HPDE6-E6E7 (cell line): ENCODE measurements around the gene SLMAP.

Source experiments
- DNase-seq: peaks from one replicate; pipeline ENCODE4 v3.0.0; 2011; ENCODE audit warnings: missing footprints; ENCODE audit errors: extremely low spot score

Gene SLMAP

DNA sequence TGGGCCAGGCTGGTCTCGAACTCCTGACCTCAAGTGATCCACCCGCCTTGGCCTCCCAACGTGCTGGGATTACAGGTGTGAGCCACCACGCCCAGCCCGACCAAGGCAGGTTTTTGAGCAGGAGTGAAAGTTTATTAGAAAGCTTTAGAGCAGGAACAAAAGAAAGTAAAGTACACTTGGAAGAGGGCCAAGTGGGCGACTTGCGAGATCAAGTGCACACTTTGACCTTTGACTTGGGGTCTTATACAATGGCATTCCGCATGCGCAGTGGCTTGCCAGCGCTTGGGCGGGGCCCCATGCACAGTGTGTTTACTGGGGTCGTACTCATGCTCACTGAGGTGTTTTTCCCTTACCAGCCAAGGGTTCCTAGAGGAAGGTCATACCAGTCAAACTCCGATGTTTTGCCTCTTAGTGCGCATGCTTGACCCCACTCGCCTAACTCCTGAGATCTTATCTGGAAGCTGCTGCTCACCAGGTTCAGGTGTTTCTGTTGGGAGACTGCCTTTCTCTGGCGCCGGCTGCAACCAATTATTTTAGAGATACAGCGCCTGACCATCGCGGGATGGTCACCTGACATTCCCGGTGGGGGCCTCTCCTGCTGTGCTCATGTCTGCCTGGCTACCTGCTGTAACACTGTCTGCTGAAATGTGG, 205.2 kb downstream of the SLMAP start:
- no peak for DNase-seq

DNA sequence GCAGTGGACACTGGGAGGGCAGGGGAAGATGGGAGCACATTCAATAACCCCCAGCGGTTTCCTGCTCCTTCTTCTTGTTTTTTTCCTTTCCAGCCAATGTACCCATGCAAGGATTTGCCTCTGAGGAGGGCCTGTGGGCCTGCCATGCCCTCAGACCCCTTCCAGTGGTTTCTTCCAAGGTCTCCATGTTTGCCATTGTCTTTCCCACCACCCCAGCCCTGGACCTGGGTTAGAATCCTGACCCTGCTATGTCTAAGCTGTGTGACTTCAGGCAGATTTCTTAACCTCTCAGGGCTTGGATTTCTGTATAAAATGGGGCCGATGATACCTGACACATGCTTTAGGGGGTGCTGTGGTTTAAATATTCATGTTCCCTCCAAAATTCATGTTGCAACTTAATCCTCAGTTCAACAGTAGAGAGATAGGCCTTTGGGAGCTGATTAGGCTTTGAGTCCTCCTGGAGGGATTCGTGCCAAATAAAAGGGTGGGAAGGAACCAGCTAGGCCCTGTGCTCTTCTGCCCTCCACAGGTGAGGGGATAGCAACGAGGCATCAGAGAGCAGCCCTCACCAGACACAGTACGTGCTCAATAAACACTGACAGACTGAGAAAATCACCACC, 205.8 kb downstream of the SLMAP start:
- DNase-seq: no peak

DNA sequence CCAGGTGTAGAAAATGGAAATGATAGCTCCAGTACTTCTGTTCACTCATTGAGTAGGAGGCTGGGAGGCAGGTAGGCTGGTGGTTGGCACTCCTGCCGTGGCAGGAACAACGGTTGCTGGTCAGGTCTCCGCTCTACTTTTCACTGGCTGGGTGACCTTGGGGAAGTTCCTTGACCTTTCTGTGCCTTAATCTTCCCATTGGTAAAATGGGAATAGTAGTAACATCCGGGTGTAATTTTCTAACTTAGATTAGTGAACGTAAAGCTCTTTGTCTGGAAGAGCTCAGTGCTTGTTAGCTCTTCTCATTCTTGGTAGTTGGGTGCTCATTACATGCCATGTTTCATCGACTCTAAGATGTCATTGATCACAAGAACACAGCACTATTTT, 206.3 kb downstream of the SLMAP start:
- no peak for DNase-seq

- no peak for DNase-seq
These were observed 207.8 kb downstream of the SLMAP start for GRCh38 chr3:57963811-57964346.

GRCh38 chr3:57966829-57967228, 210.7 kb downstream of the SLMAP start:
- DNase-seq: no peak

GRCh38 chr3:57967590-57967989, 211.5 kb downstream of the SLMAP start:
- DNase-seq: no peak

GRCh38 chr3:57968501-57968900, 212.4 kb downstream of the SLMAP start:
- no peak for DNase-seq

DNA sequence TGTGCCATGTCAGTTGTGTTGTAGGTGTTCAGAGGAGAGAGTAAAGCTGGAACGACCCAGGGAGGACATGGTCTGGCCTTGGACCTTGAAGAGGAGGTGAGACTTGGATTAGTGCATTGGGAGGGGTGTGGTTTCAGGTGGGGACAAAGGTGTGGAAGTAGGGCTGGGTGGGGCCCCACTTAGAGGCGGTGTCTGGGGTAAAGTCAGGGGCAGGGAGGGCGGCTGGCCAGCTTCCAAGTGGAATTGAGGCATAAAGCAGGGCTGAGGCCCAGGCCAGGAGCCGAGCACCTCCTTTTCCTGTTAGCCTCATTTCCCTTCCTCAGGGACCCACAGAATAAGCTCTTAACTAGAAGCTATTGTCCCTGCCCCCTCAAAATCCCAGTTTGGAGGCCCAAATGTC, 215.9 kb downstream of the SLMAP start:
- no peak for DNase-seq

DNA sequence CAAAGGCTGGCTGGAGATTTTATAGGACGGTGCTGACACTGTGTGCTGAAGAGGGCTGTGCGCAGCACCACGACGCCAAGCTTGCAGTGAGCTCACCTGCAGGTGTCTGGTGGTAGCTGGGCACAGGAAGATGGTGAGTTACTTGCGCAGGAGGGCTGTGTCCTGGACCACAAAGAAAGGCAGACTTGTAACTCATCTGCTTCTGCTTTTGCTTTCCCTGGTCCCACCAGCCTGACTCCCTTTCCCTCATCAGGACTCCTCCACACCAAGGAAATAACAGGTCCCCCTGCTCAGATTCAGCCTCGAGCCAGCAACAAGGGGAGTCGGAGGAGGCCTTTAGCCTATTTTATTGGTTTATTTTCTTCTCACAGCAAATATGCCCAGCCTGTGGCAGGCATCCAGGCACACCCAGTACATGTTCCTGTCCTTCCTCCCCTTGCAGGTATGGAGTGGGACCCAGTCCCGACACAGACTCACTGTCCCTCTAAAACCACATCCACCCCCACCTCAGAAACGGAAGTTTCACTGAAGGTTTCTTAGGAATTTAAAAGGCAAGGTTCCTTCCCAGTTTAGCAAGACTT, 216.5 kb downstream of the SLMAP start:
- no peak for DNase-seq

- DNase-seq: no peak
These were observed 217.8 kb downstream of the SLMAP start for GRCh38 chr3:57973715-57974477.

DNA sequence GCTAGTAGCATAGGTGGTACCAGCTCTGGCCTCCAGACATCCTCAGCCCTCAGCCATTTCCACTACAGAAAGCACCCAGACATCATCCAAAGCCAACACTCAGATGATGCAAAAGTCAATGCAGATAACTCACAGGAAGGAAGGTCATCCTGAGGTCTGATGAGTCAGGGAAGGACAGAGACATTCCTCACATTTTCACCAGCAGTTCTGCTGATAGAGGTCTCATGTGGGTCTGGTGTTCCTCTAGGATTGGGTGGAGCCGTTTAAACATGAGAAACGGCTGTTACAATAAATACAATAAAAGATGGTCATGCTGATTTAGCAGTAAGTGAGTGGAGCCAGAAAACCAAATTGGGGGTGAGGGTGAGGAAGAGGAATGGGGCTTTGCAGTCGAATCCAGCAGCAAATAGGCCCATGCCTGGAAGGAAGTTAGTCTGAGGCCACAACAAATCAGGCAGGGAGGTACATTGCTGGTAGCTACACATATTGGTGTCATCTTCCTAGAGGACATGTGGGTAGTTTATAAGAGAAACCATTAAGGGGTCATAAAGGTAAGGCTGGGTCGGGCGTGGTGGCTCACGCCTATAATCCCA, 218.8 kb downstream of the SLMAP start:
- DNase-seq: no peak

- no peak for DNase-seq
These were observed 221.7 kb downstream of the SLMAP start for GRCh38 chr3:57977818-57978235.

DNA sequence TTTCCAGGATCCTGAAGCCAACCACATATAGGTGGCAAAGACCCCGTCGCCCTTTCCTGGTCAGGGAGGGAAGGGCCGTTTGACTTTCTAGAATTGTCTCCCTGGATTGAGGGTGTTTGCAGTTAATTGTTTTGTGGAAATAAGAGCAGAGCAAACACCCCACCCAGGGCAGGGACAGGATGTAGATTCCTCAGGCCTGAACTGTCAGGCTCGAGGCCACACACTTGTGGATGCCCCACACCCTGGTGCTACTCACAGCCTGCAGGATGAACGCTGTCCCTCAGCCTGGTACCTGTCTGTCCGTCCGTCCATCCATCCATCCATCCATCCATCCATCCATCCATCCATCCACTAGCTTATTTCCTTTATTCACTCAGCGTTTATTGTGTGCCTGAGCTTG, 222.2 kb downstream of the SLMAP start:
- no peak for DNase-seq
